HG02763 (cell line): ENCODE measurements around the gene ROS1.
"Not testable (repeated sequence)": the region's sequence is repeated elsewhere in the genome, so short reads cannot be mapped to it uniquely, and the experiment has no call there.

Experiments
- ATAC-seq: cut with Tn5 transposase; IDR thresholded peaks from one replicate; pipeline ENCODE4 v1.9.1; 2021; ENCODE audit warnings: mild to moderate bottlenecking, moderate library complexity; ENCODE audit not compliant: unreplicated experiment

The ROS1 gene

GRCh38 chr6:117384659-117385058 is 41.1 kb downstream of the ROS1 start:
- no peak for ATAC-seq

DNA sequence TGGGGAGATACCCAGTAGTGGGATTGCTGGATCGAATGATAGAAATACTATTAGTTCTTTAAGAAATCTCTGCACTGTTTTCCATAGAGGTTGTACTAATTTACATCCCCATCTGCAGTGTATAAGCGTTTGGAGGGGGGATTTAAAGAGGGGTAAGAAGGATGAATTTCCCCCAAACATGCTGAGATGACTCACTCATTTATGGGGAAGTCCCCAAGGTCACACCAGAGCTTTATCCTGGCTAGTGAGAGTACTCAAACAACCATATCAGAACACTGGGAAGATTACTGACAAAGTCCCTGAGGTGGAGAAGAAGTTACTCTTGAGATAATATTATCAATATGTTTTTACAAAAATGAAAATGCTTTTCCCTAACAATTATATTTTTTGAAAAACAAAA is 44.0 kb downstream of the ROS1 start:
- no peak for ATAC-seq

DNA sequence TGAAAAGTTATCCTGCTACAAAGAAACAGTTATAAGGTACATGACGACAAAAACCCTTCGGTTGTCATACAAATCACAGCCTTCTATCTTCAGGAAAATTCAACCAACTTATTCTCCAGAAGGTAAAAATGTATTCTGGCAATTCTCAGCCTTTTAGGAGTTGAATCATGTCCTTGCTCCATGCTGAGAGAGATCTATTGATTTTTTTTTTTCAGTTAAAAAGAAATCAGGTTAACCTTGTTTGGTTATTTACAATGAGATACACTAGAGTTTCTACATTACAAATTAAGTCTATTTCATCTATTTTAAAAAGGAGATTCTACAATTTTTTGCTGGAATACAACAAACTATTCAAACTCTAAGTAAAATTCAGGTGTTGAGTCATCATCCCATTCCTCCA is 45.4 kb downstream of the ROS1 start:
- ATAC-seq: no peak

DNA sequence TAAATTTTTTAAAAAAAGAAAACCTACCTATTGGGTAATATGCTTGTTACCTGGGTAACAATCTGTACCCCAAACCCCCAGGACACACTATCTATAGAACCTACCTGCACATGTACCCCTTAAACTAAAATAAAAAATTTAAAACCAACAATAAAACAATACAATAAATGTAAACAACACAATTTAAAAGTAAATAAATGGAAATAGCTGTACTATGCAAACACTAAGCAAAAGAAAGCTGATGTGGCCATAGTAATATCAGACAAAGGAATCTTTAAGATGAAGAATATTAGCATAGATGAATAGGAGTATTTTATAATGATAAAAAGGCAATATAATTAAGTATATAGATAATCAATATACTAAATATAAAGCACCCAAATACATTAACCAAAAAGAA is 50.3 kb downstream of the ROS1 start:
- no peak for ATAC-seq

DNA sequence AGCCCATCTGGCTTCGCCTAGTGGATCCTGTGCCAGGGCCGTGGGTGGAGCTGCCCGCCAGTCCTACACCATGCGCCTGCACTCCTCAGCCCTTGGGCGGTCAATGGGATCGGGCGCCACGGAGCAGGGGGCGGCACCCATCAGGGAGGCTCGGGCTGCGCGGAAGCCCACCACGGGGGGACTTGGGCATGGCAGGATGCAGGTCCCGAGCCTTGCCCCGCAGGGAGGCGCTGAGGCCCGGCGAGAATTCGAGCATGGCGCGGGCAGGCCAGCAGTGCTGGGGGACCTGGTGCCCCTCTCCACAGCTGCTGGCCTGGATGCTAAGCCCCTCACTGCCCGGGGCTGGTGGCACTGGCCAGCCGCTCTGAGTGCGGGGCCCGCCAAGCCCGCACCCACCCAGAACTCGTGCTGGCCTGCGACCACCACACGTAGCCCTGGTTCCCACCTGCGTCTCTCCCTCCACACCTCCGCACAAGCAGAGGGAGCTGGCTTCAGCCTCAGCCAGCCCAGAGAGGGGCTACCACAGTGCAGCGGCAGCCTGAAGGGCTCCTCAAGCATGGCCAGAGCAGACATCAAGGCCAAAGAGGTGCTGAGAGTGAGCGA is 52.4 kb downstream of the ROS1 start:
- ATAC-seq: no peak

GRCh38 chr6:117372289-117372688 is 53.5 kb downstream of the ROS1 start:
- ATAC-seq: not testable (repeated sequence)

- ATAC-seq: no peak
Measured at GRCh38 chr6:117371492-117371891, 54.2 kb downstream of the ROS1 start.

- no peak for ATAC-seq
Measured at GRCh38 chr6:117359581-117359980, 66.2 kb downstream of the ROS1 start.

DNA sequence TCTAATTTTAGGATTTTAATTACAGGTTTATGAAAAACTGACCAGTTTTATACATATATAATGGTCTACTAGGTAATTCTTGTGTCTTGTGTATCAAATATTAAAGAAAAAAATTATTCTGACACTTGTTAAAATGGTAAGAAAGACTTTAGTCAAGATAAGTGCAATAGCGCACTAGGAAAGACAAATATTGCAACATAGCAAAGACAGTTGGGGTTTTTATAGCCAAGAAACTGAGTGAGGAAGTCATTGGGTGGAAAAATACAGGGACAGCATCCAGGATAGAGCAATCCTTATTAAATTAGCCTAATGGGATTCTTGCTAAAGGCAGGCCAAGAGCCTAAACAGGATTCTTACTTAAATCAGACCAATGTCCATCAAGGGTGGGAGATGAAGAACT is 71.1 kb downstream of the ROS1 start:
- ATAC-seq: no peak

GRCh38 chr6:117352466-117353081 is 73.2 kb downstream of the ROS1 start:
- peak; percentile 66 for ATAC-seq

GRCh38 chr6:117351521-117351920 is 74.2 kb downstream of the ROS1 start:
- ATAC-seq: no peak

GRCh38 chr6:117346142-117346930 is 79.4 kb downstream of the ROS1 start:
- no peak for ATAC-seq

GRCh38 chr6:117345292-117345610 is 80.5 kb downstream of the ROS1 start:
- no peak for ATAC-seq

DNA sequence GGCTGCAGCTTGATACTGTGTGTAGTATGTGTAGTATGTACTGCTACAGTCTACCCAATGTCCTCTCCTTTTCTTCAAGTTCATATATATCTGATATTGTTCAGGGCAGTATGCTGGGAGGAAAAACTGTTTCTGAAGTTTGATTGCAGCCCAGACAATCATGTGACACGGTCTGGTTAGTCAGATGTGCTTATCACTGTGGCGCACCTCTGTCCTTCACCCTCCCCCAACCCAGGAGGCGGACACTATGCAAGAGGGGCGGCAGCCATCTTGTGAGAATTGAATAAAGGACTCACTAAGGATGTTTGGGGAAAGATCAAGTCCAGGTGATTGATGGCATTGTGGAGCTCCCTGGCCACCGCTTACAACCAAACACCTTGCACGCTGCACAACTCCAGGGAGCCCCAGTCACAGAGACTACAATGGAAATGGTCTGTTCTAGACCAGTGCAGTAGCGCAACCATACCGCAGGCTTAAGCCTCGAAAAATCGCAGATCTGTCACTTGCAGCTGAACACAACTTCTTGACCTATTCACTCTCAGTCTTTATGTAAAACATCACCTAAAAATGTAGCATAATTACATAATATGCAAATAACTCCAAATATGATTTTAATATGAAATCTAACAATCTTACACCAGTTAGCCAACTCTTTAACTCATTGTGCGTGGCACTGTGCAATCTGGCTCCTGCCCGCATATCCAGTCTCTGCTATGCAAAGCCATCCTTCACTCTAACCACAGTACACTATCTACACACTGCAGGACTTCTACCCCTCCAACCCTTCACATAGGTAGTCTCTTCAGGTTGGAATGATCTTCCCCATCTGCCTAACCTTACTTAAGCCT is 81.1 kb downstream of the ROS1 start:
- ATAC-seq: no peak

DNA sequence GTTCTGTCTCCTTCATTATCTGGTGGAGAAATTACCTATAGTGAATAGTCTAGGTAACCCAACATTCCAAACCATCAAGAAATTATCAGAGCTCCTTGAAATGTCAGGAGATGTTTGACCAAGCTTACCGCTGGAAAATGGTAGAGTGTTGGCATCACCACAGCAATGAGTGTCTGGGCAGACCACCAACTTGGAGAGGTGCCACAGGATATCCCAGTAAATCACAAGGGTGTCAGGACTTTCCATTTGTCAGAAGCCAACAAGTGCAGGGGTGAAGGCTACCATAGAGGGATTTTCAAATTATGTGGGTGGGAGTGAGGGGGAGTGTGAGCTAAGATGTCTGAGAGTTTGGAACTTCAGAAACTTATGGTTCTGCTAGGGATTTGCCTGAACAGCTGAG is 87.2 kb downstream of the ROS1 start:
- no peak for ATAC-seq

DNA sequence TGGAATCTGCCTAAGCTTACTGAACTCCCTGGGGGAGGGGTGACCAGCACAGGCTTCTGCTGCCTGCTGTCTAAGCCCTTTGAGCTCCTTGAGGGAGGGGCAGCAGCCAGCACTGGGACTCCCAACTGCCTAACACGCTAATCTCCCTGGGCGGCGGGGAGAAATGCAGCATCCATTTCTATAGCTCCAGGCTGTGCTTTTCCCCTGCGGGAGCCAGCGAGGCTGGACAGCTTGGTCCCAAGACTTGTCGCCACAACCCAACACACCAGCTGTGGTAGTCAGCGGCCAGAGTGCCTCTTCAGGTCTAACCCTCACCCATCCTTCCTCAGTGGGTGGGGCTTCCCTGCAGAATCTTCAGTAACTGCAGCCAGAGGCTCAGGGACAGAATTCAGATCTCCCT is 95.8 kb downstream of the ROS1 start:
- ATAC-seq: no peak

- ATAC-seq: no peak
Measured at GRCh38 chr6:117328500-117328899, 97.2 kb downstream of the ROS1 start.

- no peak for ATAC-seq
Measured at GRCh38 chr6:117328005-117328389, 97.7 kb downstream of the ROS1 start.

- ATAC-seq: no peak
Measured at GRCh38 chr6:117327149-117328004, 98.4 kb downstream of the ROS1 start.

DNA sequence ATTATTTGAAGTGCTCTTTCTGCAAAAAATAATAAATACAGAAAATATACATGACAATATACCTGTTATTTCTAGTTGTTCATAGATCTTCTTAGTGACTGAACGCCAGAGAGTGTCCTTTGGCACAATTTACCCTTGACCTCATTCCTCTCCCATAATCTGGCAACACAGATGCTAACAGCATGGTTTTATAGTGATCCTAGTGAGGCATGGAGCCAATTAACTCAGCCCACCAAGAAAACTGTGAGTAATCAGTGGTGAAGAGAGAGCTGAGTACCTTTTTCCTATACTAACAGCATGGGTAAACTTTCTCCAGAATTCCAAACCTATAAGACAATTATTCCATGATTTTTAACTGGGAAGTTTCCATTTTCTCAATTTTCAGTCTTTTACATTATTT is 99.3 kb downstream of the ROS1 start:
- no peak for ATAC-seq

- ATAC-seq: no peak
Measured at GRCh38 chr6:117317261-117317660, 108.5 kb downstream of the ROS1 start.
